Lower leg skin (tissue), 3 donors: Measurements from ENCODE around the gene TASL.

ENCODE experiments used
- CTCF ChIP-seq, 3 donors: fragments of 450-650 bp; IDR thresholded peaks; one replicate each; pipeline ENCODE4 v1.5.1; 2016; ENCODE audit warnings: antibody characterized with exemption in 3 of 3, mild to moderate bottlenecking in 3 of 3, moderate library complexity in 2 of 3
- POLR2A ChIP-seq, 2 donors: fragments of 450-650 bp; IDR thresholded peaks; one replicate each; pipeline ENCODE4 v1.6.1; 2016 to 2017; ENCODE audit warnings: antibody characterized with exemption in 2 of 2, mild to moderate bottlenecking in 1 of 2, moderate library complexity in 1 of 2

- TF ChIP-seq CTCF (IDR thresholded peaks at IDR 0.05) (no peak), POLR2A (IDR thresholded peaks at IDR 0.05) (no peak)
These were observed 8.9 kb upstream of the TASL start for GRCh38 chrX:30586516-30586915.
